Measurements from ENCODE around the gene DUSP12.
A peak's percentile ranks its signal among the peaks of the same experiment; 100 is the strongest.

The DUSP12 gene

GRCh38 chr1:161770250-161770649, 20.7 kb downstream of the DUSP12 start:
- no peak for DNase-seq (ENCODE audit: low read depth)

DNA sequence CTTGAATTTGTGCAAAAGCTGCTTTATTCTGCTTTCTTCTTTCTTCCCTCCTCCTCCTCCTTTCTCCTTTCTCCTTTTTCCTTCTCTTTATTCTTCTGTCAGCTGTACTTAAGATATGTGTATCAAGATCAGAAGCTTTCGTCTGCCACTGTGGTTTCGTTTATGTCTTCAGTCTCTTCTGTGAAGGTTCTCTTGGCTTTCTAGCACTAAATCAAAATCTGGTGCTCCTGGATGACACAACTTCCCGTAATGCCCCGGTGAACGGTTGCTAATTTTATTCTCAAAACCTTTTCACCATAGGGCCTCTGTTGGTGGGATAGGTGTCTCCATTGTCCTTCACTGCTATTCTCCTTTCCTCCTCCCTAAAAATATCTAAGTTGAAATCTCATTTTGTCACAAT, 21.6 kb downstream of the DUSP12 start:
- DNase-seq (ENCODE audit: low read depth) = no peak

DNA sequence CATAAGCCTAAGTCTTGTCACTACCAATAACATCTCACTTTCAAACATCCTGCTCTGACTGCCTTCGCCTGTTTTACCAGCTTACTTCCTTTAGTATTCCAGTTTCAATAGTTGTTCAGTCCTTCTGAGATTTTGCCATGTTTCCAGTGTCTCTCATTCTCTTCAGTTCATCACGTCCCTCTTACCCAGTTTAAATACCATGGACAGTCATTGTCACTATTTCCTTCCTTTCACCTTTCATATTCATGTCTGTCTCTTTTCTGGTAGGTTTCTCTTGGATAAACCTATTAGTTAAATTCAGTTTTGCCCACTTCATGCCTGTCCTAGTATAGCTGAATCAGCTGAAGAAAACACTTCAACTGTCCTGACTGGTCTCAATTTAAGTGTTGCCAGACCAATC, 22.4 kb downstream of the DUSP12 start:
- DNase-seq (ENCODE audit: low read depth) = no peak

DNA sequence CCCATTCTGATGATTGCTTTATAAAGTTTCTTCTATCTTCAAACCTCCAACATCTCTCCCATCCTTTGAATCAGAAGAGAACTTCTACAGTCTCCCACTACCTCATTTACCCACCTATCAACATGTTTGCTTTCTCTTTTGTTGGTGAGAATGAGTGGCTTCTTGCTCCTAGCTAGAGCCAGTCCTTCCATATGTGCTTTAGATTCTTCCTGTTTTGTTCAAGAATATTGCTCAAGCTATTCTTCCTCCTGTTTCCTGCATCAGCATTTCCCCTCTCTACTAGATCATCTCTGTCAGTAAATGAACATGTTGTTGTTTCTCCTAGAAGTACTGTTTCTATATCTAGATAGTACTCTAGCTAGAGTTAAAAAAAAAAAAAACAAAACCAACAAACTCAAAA, 22.8 kb downstream of the DUSP12 start:
- DNase-seq (ENCODE audit: low read depth) = no peak

DNA sequence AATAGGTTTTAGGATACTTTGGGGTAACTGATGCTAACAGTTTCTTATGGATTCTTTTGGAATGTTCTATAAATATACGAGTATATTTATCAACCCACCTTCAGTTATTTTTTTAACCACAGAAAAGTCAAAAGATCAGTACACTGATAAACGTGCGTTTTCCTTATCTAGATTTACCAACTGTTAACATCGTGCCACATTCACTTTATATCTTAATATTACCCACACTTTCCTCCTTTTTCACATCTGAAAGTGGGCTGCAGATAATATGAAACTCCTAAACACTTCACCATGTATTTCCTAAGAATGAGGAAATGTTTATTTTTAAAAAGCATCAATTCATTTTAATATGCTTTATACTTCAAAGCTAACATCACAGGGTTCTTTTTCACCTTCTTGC, 24.2 kb downstream of the DUSP12 start:
- no peak for DNase-seq (ENCODE audit: low read depth)

DNA sequence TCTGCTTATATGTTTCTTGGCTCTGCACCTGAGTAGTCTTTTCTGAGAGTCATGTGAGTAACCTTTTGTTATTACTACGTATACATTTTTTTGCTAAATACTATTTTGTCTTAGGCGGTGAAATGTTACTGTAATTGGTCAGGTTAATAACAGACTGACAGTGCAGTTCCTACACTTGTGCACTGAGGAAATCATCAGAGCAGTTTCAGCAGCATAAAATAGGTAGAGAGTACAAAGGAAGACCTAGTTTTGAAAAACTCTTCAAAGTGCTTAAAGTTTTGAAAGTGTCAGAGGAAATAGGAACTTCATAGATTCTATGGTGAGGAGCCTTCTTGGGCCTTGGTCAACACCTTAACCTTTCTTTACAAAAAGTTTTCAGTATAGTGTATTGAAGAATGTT, 27.7 kb downstream of the DUSP12 start:
- DNase-seq (ENCODE audit: low read depth) = no peak

- DNase-seq (ENCODE audit: low read depth) = no peak
Measured at GRCh38 chr1:161778522-161778921, 28.9 kb downstream of the DUSP12 start.

- DNase-seq (ENCODE audit: low read depth) = no peak
Measured at GRCh38 chr1:161779393-161779792, 29.8 kb downstream of the DUSP12 start.

DNA sequence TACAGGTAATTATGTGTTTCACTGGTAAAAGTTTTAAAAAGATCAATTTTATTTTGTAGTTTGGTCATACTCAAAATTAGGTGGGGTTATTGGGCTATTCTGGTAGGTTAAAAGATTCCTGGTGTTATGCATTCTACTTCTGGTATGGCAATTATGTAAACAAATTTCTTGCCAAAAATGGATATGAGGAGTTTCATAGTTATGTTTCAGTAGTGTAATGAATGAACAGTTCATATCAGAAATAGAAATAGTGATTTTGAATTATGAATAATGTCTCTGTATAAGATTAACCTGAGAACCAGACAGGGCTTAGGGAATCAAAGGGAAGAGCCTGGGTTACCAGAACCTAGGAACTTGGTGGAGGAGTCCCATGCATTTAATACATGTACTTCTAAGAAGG, 32.4 kb downstream of the DUSP12 start:
- peak; percentile 14 for DNase-seq (ENCODE audit: low read depth)

DNA sequence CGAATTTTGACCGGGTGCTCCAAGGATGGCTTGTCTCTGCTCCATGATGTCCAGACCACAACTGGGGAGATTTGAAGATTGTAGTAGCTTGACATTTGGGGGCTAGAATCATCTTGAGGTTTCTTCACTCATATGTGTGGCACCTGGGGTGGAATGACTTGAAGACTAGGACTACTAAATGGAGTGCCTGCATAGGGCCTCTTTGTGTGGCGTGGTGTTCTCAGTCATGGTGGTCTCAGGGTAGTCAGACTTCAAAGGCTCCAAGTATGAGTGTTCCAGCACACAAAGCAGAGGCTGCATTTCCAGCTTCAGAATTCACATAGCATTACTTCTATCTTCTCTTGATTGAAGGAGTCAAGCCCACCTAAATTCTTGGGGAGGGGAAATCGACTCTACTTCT, 33.3 kb downstream of the DUSP12 start:
- no peak for DNase-seq (ENCODE audit: low read depth)

GRCh38 chr1:161784968-161785367, 35.4 kb downstream of the DUSP12 start:
- DNase-seq (ENCODE audit: low read depth) = no peak

DNA sequence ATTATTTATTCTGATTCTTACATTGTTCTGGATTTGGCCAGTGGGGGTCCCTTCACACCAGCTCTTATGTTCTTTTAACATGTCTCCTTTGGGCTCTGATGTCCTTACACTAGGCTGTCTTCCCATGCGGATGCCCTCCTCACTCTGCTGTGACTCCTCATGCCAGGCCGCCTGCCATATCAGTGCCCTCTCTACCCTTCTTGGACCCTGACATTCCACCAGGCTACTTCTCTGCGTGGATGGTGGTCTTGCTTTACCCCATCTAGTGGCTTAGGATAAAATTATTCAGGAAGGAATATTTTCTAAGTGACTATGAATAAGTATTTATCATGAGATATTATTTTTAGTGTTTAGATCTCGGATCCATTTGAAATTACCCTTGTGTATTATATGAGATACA, 37.8 kb downstream of the DUSP12 start:
- no peak for DNase-seq (ENCODE audit: low read depth)

DNA sequence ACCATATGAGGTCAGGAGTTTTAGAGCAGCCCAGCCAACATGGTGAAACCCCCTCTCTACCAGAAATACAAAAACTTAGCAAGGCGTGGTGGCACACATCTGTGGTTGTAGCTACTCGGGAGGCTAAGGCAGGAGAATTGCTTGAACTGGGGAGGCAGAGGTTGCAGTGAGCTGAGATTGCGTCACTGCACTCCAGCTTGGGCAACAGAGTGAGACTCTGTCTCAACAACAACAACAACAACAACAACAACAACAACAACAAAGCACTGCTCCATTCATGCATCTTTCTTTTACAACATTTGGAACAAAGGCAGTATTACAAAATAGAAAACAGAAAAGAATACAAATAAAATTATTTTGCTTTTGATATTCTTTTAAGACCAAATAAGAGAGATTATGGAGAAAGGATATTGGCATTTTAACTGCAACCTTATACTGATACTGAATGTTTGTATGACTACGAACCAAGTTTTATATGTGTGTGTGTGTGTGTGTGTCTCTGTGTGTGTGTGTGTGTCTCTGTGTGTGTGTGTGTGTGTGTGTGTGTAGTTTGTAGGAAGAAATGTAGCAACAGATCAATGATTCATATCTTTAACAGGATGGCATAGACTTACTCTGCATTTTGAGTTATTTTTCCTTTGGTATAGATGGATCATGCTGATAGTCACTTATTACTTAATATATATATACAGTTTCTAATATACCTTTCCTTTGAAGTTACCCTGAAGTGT, 41.2 kb downstream of the DUSP12 start:
- DNase-seq (ENCODE audit: low read depth) = no peak

DNA sequence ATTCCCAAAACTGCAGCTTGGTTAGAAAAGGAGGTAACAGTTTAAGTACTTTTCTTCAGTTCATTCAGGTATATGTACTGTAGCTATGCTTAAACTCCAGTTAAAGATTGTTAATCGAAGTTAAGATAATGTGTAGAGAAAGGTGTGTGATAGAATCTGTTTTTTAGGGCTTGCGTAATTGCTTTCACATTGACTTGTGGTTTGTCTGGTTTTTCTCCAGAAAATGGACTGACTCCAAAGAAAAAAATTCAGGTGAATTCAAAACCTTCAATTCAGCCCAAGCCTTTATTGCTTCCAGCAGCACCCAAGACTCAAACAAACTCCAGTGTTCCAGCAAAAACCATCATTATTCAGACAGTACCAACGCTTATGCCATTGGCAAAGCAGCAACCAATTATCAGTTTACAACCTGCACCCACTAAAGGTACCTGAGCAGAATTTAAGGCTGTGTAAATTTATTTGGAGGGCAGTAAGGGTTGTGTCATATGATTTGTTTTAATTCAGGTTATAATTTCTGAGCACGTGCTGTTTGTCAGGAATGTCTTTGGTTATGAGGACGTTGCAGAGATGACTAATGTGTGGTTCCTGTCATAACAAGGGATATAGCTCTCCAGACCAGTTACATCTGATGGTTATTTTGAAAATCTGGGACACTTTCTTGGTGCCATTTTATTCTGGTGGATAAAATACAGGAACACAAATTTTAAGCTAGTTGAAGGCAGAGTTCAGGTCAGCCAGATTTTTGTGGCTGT, 42.5 kb downstream of the DUSP12 start:
- peak; percentile 13 for DNase-seq (ENCODE audit: low read depth)

GRCh38 chr1:161792740-161793139, 43.2 kb downstream of the DUSP12 start:
- peak; percentile 82 for DNase-seq (ENCODE audit: low read depth)

DNA sequence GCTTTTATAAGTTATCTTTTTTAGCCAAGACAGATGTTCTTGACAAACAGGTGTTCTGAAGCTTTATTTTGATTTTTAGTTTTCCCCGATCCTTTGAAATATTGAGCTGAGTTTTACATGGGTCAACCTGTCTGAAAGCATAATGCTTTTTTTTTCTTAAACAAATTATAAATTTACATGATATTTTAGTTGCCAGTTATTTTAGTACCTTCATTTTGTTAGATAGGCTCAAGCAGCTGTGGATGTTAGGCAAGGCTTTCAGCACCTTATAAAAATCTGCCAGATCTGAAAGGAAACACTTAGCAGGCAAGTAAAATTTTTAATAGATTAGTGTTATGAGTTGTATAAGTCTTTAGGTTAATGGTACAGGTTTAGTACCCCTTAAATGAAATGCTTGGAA, 50.2 kb downstream of the DUSP12 start:
- DNase-seq (ENCODE audit: low read depth) = no peak

- no peak for DNase-seq (ENCODE audit: low read depth)
Measured at GRCh38 chr1:161801955-161802354, 52.4 kb downstream of the DUSP12 start.

- DNase-seq (ENCODE audit: low read depth) = no peak
Measured at GRCh38 chr1:161803181-161803580, 53.6 kb downstream of the DUSP12 start.

DNA sequence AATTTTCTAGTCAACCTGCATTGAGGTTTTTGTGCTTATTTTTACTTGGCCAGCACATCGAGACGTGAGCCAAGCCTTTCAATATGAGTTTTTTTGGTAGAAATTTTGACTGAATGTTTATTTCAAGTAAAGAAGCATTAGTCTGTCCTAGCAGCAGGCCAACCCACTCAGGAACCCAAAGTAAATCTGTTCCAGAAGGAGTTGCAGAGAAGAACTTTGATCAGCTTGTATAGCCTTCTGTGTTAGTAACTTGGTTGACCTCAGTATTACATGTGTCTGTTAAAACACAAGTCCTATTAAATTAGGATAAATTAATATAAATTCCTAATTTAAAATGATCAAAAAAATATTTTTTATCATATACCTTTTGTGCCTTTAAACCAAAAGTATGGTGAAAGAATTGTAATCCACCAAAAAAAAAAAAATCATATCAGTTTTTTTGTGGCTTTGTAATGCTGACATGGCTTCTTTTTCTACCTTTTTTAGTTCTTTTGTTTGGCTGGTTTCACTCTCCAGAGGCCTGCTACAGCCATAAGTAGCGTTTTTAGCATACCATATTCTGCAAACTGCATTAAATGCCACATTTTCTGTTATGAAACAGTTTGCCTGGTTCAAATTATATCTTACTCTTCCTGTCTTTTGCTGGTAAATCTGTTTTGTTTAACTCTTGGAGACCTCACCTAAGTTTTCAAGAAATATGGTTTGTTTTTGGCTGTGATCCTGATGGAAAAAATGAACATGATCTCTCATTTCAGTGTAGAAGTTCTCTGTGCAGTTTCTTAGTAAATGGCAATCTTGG, 56.0 kb downstream of the DUSP12 start:
- no peak for DNase-seq (ENCODE audit: low read depth)

Data from non-pigmented ciliary epithelial cell (primary cell).